Fibroblast of pulmonary artery (primary cell): Measurements from ENCODE around the gene HLX.

ENCODE experiments used
- DNase-seq: peaks from one replicate; pipeline ENCODE4 v3.0.0-alpha.2; 2010; ENCODE audit warnings: low read depth
- H3K4me3 ChIP-seq: replicated peaks from 2 replicates; pipeline ENCODE4 v1.5.1; 2011; ENCODE audit warnings: low read depth, mild to moderate bottlenecking, control low read depth, low read length, moderate library complexity
- CTCF ChIP-seq: IDR thresholded peaks from 2 replicates; pipeline ENCODE4 v1.5.1; 2011; ENCODE audit warnings: mild to moderate bottlenecking, control low read depth, low read length, inconsistent platforms; ENCODE audit errors: missing control alignments

HLX gene

GRCh38 chr1:220876511-220877376, 2.5 kb upstream of the HLX start:
- no peak for TF ChIP-seq CTCF
- no peak overlapping the region for H3K4me3 ChIP-seq
- DNase-seq: no peak

- DNase-seq: no peak
- TF ChIP-seq CTCF: no peak
- H3K4me3 ChIP-seq: no peak overlapping the region
These were observed 1.7 kb upstream of the HLX start for GRCh38 chr1:220877377-220878095.

- DNase-seq: no peak
- TF ChIP-seq CTCF: no peak
- H3K4me3 ChIP-seq: peak overlapping the region; percentile 81
These were observed 810 bp upstream of the HLX start for GRCh38 chr1:220878191-220879075.

GRCh38 chr1:220879509-220880361, 492 bp downstream of the HLX start:
- H3K4me3 ChIP-seq: peak overlapping the region; percentile 81
- peak; percentile 47 for DNase-seq
- TF ChIP-seq CTCF: no peak

- no peak for TF ChIP-seq CTCF
- H3K4me3 ChIP-seq: peak overlapping the region; percentile 81
- DNase-seq: no peak
These were observed 1.1 kb downstream of the HLX start for GRCh38 chr1:220880362-220880670.
